22Rv1 (cell line): ENCODE measurements around the gene ZNF438.

Experiments
- ZFX ChIP-seq: fragments of 450-650 bp; IDR thresholded peaks from 2 replicates; pipeline ENCODE4 v1.6.1; 2017; ENCODE audit warnings: antibody characterized with exemption, borderline replicate concordance
- TF ChIP-seq, protein P1 (sequence below): fragments of 450-650 bp; IDR thresholded peaks from 2 replicates; pipeline ENCODE4 v1.5.1; 2017; ENCODE audit warnings: mild to moderate bottlenecking

DNA sequence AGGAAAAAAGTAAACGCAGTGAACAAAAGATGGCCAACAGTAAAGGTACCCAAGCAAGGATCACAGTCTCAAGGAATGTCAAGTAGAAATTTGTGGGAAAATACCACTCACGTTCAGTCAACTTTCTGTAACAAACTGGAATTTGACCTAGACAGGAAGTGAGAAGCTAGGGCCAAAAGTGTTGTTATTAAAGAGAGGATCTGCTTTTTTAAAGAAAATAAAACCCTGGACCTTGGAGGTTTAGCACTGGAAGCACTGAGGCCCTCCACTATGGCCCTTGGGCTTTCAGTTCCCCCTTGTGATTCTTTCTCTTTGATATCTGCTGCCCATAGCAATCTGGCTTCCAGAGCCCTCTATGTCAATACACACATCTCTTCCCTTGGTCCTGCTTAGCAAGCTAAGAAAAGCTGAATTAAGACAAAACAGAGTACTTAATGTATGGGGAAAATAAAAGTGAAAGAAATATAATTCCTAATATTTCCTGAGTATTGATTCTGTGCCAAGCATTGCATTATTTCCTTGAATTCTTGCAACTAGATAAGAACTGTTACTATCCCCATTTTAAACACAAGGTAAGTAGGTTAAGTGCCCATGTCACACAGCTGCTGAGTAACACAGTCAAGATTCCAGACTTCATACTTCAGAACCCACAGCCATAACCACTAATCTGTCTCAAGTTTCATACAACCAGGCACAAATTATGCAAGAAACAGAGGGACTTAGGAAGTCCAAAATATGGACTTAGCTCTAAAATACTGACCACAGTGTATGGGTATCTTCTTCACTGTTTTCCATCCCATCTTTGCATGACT is 2.6 kb upstream of the ZNF438 start:
- TF ChIP-seq, protein P1, sequence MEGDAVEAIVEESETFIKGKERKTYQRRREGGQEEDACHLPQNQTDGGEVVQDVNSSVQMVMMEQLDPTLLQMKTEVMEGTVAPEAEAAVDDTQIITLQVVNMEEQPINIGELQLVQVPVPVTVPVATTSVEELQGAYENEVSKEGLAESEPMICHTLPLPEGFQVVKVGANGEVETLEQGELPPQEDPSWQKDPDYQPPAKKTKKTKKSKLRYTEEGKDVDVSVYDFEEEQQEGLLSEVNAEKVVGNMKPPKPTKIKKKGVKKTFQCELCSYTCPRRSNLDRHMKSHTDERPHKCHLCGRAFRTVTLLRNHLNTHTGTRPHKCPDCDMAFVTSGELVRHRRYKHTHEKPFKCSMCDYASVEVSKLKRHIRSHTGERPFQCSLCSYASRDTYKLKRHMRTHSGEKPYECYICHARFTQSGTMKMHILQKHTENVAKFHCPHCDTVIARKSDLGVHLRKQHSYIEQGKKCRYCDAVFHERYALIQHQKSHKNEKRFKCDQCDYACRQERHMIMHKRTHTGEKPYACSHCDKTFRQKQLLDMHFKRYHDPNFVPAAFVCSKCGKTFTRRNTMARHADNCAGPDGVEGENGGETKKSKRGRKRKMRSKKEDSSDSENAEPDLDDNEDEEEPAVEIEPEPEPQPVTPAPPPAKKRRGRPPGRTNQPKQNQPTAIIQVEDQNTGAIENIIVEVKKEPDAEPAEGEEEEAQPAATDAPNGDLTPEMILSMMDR, result no peak
- TF ChIP-seq ZFX, result no peak
